DOHH2 (cell line): ENCODE measurements around the gene NPFF.

ENCODE experiments used
- H3F3A ChIP-seq: fragments of 200-600 bp; sonication (generic), shearing (Covaris generic); 2 replicates; pipeline ENCODE4 v1.6.0; 2016; ENCODE audit warnings: antibody characterized with exemption, mild to moderate bottlenecking; ENCODE audit not compliant: control insufficient read depth, insufficient read depth
- H3K27ac ChIP-seq: fragments of 200-600 bp; sonication (generic); 2 replicates; pipeline ENCODE4 v1.5.1; 2014; ENCODE audit warnings: low read depth, mild to moderate bottlenecking, low read length, moderate library complexity
- H3K27me3 ChIP-seq: fragments of 200-600 bp; sonication (generic); 2 replicates; pipeline ENCODE4 v1.6.1; 2014; ENCODE audit warnings: mild to moderate bottlenecking, low read length, mixed read lengths; ENCODE audit not compliant: control insufficient read depth
- H3K36me3 ChIP-seq: fragments of 200-600 bp; sonication (generic); 2 replicates; pipeline ENCODE4 v1.6.1; 2014; ENCODE audit warnings: mild to moderate bottlenecking, low read length, moderate library complexity, mixed read lengths; ENCODE audit not compliant: control insufficient read depth
- H3K4me1 ChIP-seq: fragments of 200-600 bp; sonication (generic); 2 replicates; pipeline ENCODE4 v1.6.1; 2014; ENCODE audit warnings: mild to moderate bottlenecking, low read length, mixed read lengths; ENCODE audit not compliant: control insufficient read depth
- H3K4me2 ChIP-seq: fragments of 200-600 bp; sonication (generic); 2 replicates; pipeline ENCODE4 v1.6.0; 2014; ENCODE audit warnings: mild to moderate bottlenecking, low read length, moderate library complexity
- H3K4me3 ChIP-seq: fragments of 200-600 bp; sonication (generic); 2 replicates; pipeline ENCODE4 v1.5.1; 2014; ENCODE audit warnings: mild to moderate bottlenecking, low read length, mixed read lengths
- H3K79me2 ChIP-seq: fragments of 200-600 bp; sonication (generic); 2 replicates; pipeline ENCODE4 v1.6.1; 2014; ENCODE audit warnings: mild to moderate bottlenecking, low read length, mixed read lengths; ENCODE audit not compliant: control insufficient read depth
- H3K9me2 ChIP-seq: fragments of 200-600 bp; sonication (generic); replicated peaks from 2 replicates; pipeline ENCODE4 v1.6.1; 2014; ENCODE audit warnings: mild to moderate bottlenecking, low read length, mixed read lengths; ENCODE audit not compliant: control insufficient read depth
- H3K9me3 ChIP-seq: fragments of 200-600 bp; sonication (generic); 2 replicates; pipeline ENCODE4 v1.6.1; 2014; ENCODE audit warnings: antibody characterized with exemption, low read length, mixed read lengths; ENCODE audit not compliant: control insufficient read depth, insufficient read depth
- H4K20me1 ChIP-seq: fragments of 200-600 bp; sonication (generic); 2 replicates; pipeline ENCODE4 v1.6.0; 2014; ENCODE audit warnings: low read depth, mild to moderate bottlenecking, antibody characterized with exemption, low read length, moderate library complexity; ENCODE audit not compliant: control insufficient read depth, insufficient read depth
- CTCF ChIP-seq: fragments of 200-600 bp; sonication (generic); IDR thresholded peaks from one replicate; pipeline ENCODE4 v1.5.1; 2014; ENCODE audit warnings: antibody characterized with exemption, mild to moderate bottlenecking, low read depth, low read length; ENCODE audit not compliant: poor library complexity, severe bottlenecking
- EZH2phosphoT487 ChIP-seq: fragments of 200-600 bp; sonication (generic); IDR thresholded peaks from 2 replicates; pipeline ENCODE4 v1.6.1; 2017; ENCODE audit warnings: borderline replicate concordance, mild to moderate bottlenecking, antibody characterized with exemption, low read length, moderate library complexity, mixed read lengths

Gene NPFF

GRCh38 chr12:53500142-53500775 lies 7.0 kb downstream of the NPFF start:
- Histone ChIP-seq H3K9me2 (no peaks in the 10 kb centered on the region), H3F3A (peaks cover 7% of the 10 kb centered on the region), H3K27me3 (no peaks in the 10 kb centered on the region), H3K27ac (peak overlapping the region; percentile 82), H3K79me2 (peaks cover 32% of the 10 kb centered on the region), H3K4me3 (peak overlapping the region; percentile 93), H3K9me3 (no peaks in the 10 kb centered on the region), H3K4me1 (peaks cover 53% of the 10 kb centered on the region), H3K36me3 (peaks cover 15% of the 10 kb centered on the region; the same call in 1 of the 2 replicates), H4K20me1 (no peaks in the 10 kb centered on the region), H3K4me2 (peak overlapping the region; percentile 93)
- TF ChIP-seq CTCF (no peak), EZH2phosphoT487 (no peak)

DNA sequence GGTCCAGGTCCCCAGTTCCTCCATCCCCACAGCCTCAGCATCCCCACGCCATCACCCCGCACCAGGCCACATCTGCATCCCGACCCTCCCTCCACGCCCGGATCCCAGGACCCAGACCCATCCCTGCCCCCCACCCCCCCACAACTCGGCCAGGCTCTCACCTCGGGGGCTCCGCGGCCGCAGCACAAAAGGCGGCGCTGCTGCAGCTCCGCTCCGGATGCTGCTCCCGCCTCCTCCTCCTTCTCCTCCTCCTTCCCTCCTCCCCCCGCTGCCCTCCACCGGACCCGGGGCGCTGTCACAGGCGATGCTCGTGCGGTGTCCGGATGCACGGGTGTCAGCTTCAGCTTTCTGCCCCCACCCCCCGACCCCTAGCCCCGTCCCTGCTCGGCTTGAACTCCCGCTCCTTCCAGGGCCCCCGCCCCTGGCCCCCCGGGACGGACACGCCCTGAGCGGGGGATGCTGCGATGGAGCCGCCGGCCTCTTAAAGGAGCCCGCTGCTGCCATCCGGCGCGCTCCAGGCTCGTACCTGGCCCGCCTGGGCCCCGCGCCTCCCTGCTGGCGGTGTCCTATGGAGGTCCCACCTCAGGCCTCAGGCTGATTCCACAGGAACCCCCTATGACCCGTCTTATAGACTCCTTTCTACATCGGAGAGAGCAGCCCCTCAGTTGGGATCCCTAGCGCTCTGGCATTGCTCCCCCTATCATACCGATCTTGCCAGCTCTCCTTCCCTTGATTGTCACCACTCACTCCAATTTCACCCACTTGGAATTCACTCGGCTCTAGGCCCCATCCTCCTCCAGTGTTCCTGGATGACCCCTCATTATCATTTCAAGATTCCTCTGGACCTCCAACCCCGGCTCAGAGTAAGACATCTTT lies 7.8 kb downstream of the NPFF start, which contains the start of gene MAP3K12:
MAP3K12 (minus strand) TSS at position 193 of the 876 bp plus-strand sequence. CDS start 12,067 bp downstream, outside the sequence.
- H3K79me2 ChIP-seq, result peaks cover 32% of the 10 kb centered on the region
- H4K20me1 ChIP-seq, result no peaks in the 10 kb centered on the region
- peak within 1 kb of the TSS; percentile 82 for H3K27ac ChIP-seq
- peaks cover 10% of the 10 kb centered on the region; the same call in 1 of the 2 replicates for H3K36me3 ChIP-seq
- TF ChIP-seq EZH2phosphoT487, result no peak
- TF ChIP-seq CTCF, result peak; percentile 29
- H3K4me2 ChIP-seq, result peak within 1 kb of the TSS; percentile 93
- H3F3A ChIP-seq, result peaks cover 7% of the 10 kb centered on the region
- peak within 1 kb of the TSS; percentile 93 for H3K4me3 ChIP-seq
- no peaks in the 10 kb centered on the region for H3K9me3 ChIP-seq
- peaks cover 53% of the 10 kb centered on the region for H3K4me1 ChIP-seq
- H3K9me2 ChIP-seq, result no peaks in the 10 kb centered on the region
- H3K27me3 ChIP-seq, result no peaks in the 10 kb centered on the region

- H4K20me1 ChIP-seq, result no peaks in the 10 kb centered on the region
- no peaks in the 10 kb centered on the region for H3K9me3 ChIP-seq
- H3K36me3 ChIP-seq, result 0 out of 2 replicates have a peak, but pooled peaks cover 3% of the 10 kb centered on the region
- no peak overlapping the region for H3K27ac ChIP-seq
- peaks cover 65% of the 10 kb centered on the region for H3K4me1 ChIP-seq
- no peaks in the 10 kb centered on the region for H3K9me2 ChIP-seq
- peak overlapping the region; percentile 93 for H3K4me3 ChIP-seq
- no peak for TF ChIP-seq EZH2phosphoT487
- no peak for TF ChIP-seq CTCF
- H3K27me3 ChIP-seq, result no peaks in the 10 kb centered on the region
- peak overlapping the region; percentile 93 for H3K4me2 ChIP-seq
- peaks cover 9% of the 10 kb centered on the region for H3F3A ChIP-seq
- peaks cover 33% of the 10 kb centered on the region for H3K79me2 ChIP-seq
Measured at GRCh38 chr12:53498235-53498630, 9.1 kb downstream of the NPFF start.
